Colonic mucosa (tissue), 4 donors: ENCODE data around the gene BRAT1. TPM values are rescaled to one million over a fixed set of nuclear protein-coding genes. Genes with fewer than 3 reads are reported as not detected.
"Not testable (repeated sequence)": the region's sequence is repeated elsewhere in the genome, so short reads cannot be mapped to it uniquely, and the experiment has no call there.

ENCODE experiments used
- DNase-seq: peaks from one replicate; pipeline ENCODE4 v3.0.0-alpha.2; 2020
- H3K27ac ChIP-seq: fragments of 200-600 bp; one replicate; pipeline ENCODE4 v1.8.0; 2021
- H3K27me3 ChIP-seq: fragments of 200-600 bp; one replicate; pipeline ENCODE4 v1.8.0; 2021
- H3K36me3 ChIP-seq: fragments of 200-600 bp; one replicate; pipeline ENCODE4 v1.8.0; 2021
- H3K4me1 ChIP-seq: fragments of 200-600 bp; one replicate; pipeline ENCODE4 v1.8.0; 2021; ENCODE audit warnings: mild to moderate bottlenecking
- H3K4me3 ChIP-seq: fragments of 200-600 bp; one replicate; pipeline ENCODE4 v1.8.0; 2021
- H3K9ac ChIP-seq, 2 donors: one replicate each; pipeline ENCODE4 v1.7.0; 2013; ENCODE audit warnings: control low read depth in 2 of 2, low read depth in 2 of 2, low read length in 2 of 2
- H3K9me3 ChIP-seq: fragments of 200-600 bp; one replicate; pipeline ENCODE4 v1.8.0; 2021
- intact Hi-C: fragments of 100-400 bp; cut with DNase I; formaldehyde crosslinking; loops from one replicate; pipeline ENCODE4 v1.14.1; 2022
- total RNA-seq, 2 donors: library from RNA; stranded (reverse); fragmentation: NEBNext Ultra II Directional in 1 of 2; extraction: Animal tissue kit (Norgen Biotek cat#: 25700) in 1 of 2; gene quantifications; one replicate each; pipeline ENCODE4 v1.2.1, GENCODE V29; 2021
- TF ChIP-seq, protein P1 (sequence below): fragments of 200-600 bp; IDR thresholded peaks from one replicate; pipeline ENCODE4 v1.8.0; 2022; ENCODE audit warnings: antibody characterized with exemption, mild to moderate bottlenecking
- donor health status: healthy.
- donor health status: DM: no; HTN: no; CAD: no.
- donor health status: DM: no; HTN: no; CAD: no.

Gene BRAT1
- total RNA-seq, 2 donors from 2014 or later: 19.3 to 40.0 TPM

DNA sequence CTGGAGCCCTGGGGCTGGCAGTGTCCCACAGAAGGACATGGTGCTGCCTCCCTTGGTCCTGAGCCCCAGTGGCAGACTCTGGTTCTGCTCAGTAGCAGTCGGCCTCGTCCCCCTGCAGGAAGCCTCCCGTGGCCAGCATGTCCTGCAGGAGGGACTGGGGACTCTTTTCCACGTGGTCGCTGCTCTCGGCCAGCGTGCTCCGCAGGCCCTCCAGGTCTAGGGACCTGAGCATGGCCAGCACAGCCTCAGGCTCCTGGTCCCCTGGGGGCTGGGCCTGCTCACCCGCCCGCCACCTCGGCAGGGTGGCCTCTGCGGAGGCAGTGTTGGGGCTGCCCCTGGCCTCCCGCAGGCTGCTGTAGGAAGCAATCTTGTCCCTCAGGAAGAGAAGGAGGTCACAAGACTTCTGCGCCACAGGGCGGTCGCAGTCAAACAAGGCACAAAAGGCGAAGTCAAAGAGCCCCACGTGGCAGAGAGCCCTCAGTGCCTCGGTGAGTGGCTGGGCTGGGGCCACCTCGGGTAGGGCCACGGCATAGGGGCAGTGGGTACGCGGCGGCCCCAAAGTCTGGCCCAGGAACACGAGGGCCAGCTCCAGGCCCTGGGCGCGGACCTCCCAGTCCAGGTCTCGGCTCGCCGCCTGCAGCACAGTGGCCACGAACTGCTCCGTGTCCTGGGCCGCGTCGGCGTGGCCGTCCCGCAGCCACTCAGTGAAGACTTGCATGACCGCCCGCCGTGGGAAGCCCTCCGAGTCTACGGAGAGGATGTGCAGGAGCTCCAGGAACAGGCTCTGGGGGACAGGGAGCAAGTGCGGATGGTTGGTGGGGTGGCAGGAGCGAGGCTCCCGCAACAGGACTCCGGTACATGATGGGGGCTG lies 17.1 kb downstream of the BRAT1 start:
- H3K4me3 ChIP-seq: no peak overlapping the region
- no peak for DNase-seq
- no peaks in the 10 kb centered on the region for H3K27me3 ChIP-seq
- no peak overlapping the region for H3K9ac ChIP-seq
- H3K4me1 ChIP-seq: no peaks in the 10 kb centered on the region
- TF ChIP-seq, protein P1, sequence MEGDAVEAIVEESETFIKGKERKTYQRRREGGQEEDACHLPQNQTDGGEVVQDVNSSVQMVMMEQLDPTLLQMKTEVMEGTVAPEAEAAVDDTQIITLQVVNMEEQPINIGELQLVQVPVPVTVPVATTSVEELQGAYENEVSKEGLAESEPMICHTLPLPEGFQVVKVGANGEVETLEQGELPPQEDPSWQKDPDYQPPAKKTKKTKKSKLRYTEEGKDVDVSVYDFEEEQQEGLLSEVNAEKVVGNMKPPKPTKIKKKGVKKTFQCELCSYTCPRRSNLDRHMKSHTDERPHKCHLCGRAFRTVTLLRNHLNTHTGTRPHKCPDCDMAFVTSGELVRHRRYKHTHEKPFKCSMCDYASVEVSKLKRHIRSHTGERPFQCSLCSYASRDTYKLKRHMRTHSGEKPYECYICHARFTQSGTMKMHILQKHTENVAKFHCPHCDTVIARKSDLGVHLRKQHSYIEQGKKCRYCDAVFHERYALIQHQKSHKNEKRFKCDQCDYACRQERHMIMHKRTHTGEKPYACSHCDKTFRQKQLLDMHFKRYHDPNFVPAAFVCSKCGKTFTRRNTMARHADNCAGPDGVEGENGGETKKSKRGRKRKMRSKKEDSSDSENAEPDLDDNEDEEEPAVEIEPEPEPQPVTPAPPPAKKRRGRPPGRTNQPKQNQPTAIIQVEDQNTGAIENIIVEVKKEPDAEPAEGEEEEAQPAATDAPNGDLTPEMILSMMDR: no peak
- no peaks in the 10 kb centered on the region for H3K36me3 ChIP-seq
- H3K9me3 ChIP-seq: no peaks in the 10 kb centered on the region
- intact Hi-C loops: no loop called here
- H3K27ac ChIP-seq: no peak overlapping the region

DNA sequence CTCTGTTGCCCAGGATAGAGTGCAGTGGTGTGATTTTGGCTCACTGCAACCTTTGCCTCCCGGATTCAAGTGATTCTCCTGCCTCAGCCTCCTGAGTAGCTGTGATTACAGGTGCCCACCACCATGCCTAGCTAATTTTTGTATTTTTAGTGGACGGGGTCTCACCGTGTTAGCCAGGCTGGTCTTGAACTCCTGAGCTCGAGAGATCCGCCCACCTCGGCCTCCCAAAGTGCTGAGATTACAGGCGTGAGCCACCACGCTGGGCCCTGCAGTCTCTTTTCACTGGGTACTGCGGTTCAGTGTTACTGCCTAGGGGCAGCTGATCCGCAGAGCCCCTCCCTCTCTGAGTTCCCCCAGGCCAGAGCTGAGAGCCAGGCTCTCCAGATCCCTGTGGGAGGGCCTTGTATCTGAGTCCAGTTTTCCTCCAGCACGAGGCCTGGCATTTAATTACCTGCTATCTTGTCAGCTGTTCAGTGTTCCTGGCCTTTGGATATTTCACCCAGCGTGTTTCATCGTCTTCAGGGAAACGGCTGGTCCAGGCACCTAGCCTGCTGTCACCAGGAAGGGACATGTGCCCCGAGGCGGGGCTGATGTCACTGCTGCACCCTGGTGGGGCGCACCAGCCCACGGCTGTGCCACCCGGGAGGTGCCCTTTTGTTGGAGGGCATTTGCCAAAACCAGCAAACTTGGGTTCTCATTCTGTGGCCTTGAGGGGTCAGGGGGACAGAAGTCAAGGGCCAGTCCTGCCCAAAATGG lies 19.3 kb downstream of the BRAT1 start:
- H3K4me3 ChIP-seq, intact Hi-C loops, H3K9ac ChIP-seq, H3K36me3 ChIP-seq, H3K9me3 ChIP-seq, H3K27me3 ChIP-seq, DNase-seq, H3K27ac ChIP-seq, H3K4me1 ChIP-seq: not testable (repeated sequence)

DNA sequence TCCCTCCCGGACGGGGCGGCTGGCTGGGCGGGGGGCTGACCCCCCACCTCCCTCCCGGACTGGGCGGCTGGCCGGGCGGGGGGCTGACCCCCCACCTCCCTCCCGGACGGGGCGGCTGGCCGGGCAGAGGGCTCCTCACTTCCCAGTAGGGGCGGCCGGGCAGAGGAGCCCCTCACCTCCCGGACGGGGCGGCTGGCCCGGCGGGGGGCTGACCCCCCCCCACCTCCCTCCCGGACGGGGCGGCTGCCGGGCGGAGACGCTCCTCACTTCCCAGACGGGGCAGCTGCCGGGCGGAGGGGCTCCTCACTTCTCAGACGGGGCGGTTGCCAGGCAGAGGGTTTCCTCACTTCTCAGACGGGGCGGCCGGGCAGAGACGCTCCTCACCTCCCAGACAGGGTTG lies 21.1 kb downstream of the BRAT1 start:
- H3K4me3 ChIP-seq, H3K36me3 ChIP-seq: not testable (repeated sequence)
- peaks cover 20% of the 10 kb centered on the region for H3K4me1 ChIP-seq

DNA sequence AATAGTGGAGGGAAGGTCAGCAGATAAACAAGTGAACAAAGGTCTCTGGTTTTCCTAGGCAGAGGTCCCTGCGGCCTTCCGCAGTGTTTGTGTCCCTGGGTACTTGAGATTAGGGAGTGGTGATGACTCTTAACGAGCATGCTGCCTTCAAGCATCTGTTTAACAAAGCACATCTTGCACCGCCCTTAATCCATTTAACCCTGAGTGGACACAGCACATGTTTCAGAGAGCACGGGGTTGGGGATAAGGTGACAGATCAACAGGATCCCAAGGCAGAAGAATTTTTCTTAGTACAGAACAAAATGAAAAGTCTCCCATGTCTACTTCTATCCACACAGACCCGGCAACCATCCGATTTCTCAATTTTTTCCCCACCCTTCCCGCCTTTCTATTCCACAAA lies 21.8 kb downstream of the BRAT1 start:
- H3K36me3 ChIP-seq, H3K9me3 ChIP-seq, H3K9ac ChIP-seq, DNase-seq, H3K4me3 ChIP-seq, H3K27me3 ChIP-seq, H3K27ac ChIP-seq, intact Hi-C loops: not testable (repeated sequence)
- peaks cover 27% of the 10 kb centered on the region for H3K4me1 ChIP-seq

More for the DNA sequence above, 21.1 kb downstream of the BRAT1 start:
- H3K9me3 ChIP-seq, H3K27ac ChIP-seq, DNase-seq, H3K27me3 ChIP-seq, intact Hi-C loops, H3K9ac ChIP-seq: not testable (repeated sequence)

DNA sequence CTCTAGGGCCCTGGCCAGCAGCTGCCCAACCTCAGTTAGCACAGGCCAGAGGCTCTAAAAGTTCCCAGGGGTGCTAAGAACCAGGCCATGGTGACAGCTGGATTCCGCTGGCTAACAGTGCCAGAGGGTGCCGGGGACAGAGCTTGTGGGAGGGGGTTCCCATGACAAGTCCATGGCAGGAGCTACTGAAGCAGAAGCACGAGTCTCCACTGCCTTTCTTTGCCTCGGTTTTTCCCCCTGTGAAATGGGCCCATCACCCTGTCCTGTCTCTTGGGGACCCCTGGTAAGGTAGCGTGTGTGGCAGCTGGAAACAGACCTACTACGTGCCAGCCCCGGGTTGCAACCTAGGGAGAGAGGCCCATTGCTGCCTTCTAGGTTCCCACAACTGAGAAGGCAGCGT lies 22.5 kb downstream of the BRAT1 start:
- H3K27ac ChIP-seq, H3K9ac ChIP-seq, intact Hi-C loops, H3K9me3 ChIP-seq, H3K36me3 ChIP-seq, DNase-seq, H3K27me3 ChIP-seq, H3K4me3 ChIP-seq: not testable (repeated sequence)
- peaks cover 34% of the 10 kb centered on the region for H3K4me1 ChIP-seq

DNA sequence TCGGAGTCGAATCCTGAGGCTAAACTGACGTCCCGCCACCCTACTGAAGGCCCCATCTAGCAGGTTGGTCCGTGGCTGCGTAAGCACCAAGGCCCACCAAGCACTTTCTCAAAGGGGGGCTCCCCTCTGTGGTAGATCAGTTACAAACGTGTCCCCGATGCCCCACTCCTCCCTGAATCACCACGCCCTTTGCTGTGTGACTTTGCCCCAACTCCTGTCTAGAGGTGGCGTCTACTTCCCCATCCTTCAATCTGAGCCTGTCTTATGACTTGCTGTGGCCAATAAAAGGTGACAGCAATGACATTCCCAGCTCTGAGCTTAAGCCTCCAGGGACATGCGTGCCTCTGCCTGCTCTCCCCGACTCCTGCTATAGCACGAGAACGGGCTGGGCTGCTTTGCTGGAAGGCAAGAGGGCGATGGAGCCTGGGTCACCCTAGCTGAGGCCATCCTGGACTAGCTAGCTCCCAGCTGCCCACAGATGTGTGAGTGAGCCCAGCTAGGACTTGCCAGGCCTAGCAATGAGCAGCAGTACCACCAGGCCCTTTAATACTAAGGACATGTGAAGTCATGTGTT lies 23.0 kb downstream of the BRAT1 start:
- H3K4me1 ChIP-seq: peaks cover 39% of the 10 kb centered on the region
- intact Hi-C loops, H3K36me3 ChIP-seq, H3K27ac ChIP-seq, H3K4me3 ChIP-seq, H3K9me3 ChIP-seq, H3K9ac ChIP-seq, H3K27me3 ChIP-seq: not testable (repeated sequence)
- DNase-seq: peak; percentile 76

DNA sequence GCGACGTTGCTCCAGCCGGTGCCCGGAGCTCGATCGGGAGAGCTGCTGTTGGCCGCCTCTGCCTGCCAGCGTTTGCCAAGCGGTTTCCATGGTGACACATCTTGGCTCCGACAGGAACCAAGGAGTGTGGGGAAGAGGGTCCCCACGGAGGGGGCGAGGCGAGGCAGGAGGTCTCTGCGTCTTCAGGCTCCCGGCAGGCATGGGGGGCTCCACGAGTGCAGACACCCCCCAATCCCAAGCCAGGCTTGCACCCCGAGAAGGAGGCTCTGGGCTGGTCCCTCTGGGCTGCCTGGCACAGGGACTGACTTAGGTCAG lies 23.6 kb downstream of the BRAT1 start:
- DNase-seq, H3K4me3 ChIP-seq, H3K36me3 ChIP-seq, H3K9me3 ChIP-seq, H3K27ac ChIP-seq, intact Hi-C loops, H3K9ac ChIP-seq, H3K27me3 ChIP-seq: not testable (repeated sequence)
- peaks cover 45% of the 10 kb centered on the region for H3K4me1 ChIP-seq

DNA sequence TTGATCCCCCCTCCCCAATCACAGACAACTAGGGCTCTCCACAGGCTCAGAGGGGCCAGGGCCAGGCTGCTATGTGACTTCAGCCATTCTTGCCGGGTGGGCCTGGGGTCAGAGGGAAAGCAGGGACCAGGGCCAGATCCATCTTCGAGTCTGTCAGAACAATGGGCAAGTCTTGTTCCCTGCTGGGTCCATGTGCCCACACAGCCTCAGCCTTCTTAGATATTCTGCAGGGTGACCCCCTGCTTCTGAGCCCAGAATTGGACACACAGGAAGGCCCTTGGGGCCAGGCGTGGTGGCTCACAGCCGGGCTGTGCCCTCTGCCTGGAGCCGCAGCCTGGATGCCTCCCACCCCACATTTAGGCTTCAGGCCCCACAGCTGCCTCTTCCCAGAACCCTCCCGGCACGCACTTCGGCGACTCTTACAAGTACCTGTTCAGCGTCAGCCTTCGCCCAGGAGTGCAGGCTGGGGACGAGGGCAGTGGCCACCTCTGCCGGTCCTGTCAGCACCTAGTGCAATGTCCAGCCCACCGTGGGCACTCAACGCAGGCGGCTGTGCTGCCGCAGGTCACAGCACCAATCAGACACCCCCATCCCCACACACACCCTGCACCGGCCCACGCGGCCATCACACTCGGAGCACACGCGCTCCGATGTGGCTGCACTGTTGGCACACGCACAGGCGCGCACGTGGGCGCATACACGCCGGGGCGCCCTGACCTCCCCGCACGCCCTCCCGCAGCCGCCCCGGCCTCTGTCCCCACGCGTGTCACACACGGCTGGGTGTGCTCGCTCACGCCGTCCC lies 24.1 kb downstream of the BRAT1 start:
- H3K27ac ChIP-seq: peak overlapping the region; percentile 71
- H3K4me3 ChIP-seq, intact Hi-C loops, H3K36me3 ChIP-seq, H3K27me3 ChIP-seq, H3K9me3 ChIP-seq: not testable (repeated sequence)
- peaks cover 50% of the 10 kb centered on the region for H3K4me1 ChIP-seq
- peak overlapping the region in 1 of 2 donors; percentile 42 for H3K9ac ChIP-seq
- peak; percentile 51 for DNase-seq
